Smooth muscle cell (in vitro differentiated cells): ENCODE data around the gene ZNF385C. TPM values are rescaled to one million over a fixed set of nuclear protein-coding genes. Genes with fewer than 3 reads are reported as not detected.
A peak's percentile ranks its signal among the peaks of the same experiment; 100 is the strongest.

Experiments used
- DNase-seq: peaks from one replicate; lab custom pipeline; 2025; ENCODE audit not compliant: unreplicated experiment; lab: John Stamatoyannopoulos, UW
- H2AFZ ChIP-seq: fragments of 200-600 bp; sonication (generic); 2 replicates; pipeline ENCODE4 v1.6.0; 2016; ENCODE audit warnings: antibody characterized with exemption, low read depth, mild to moderate bottlenecking
- H3F3A ChIP-seq: fragments of 200-600 bp; sonication (generic); 2 replicates; pipeline ENCODE4 v1.6.0; 2017; ENCODE audit warnings: antibody characterized with exemption, low read depth
- H3K27ac ChIP-seq: fragments of 200-600 bp; sonication (generic); 2 replicates; pipeline ENCODE4 v1.5.1; 2016; ENCODE audit warnings: low read depth, mild to moderate bottlenecking
- H3K27me3 ChIP-seq: fragments of 200-600 bp; sonication (generic); 2 replicates; pipeline ENCODE4 v1.6.1; 2016; ENCODE audit warnings: low read depth, mild to moderate bottlenecking
- H3K36me3 ChIP-seq: fragments of 200-600 bp; sonication (generic); 2 replicates; pipeline ENCODE4 v1.5.1; 2016; ENCODE audit warnings: low read depth
- H3K4me1 ChIP-seq: fragments of 200-600 bp; sonication (generic); 2 replicates; pipeline ENCODE4 v1.5.1; 2016; ENCODE audit warnings: low read depth
- H3K4me2 ChIP-seq: fragments of 200-600 bp; sonication (generic); 2 replicates; pipeline ENCODE4 v1.6.0; 2016; ENCODE audit warnings: mild to moderate bottlenecking
- H3K4me3 ChIP-seq: fragments of 200-600 bp; sonication (generic); 2 replicates; pipeline ENCODE4 v1.5.1; 2016; ENCODE audit warnings: mild to moderate bottlenecking
- H3K79me2 ChIP-seq: fragments of 200-600 bp; sonication (generic); 2 replicates; pipeline ENCODE4 v1.6.0; 2016; ENCODE audit warnings: low read depth, mild to moderate bottlenecking
- H3K9ac ChIP-seq: fragments of 200-600 bp; sonication (generic); 2 replicates; pipeline ENCODE4 v1.6.0; 2016; ENCODE audit warnings: low read depth
- H3K9me3 ChIP-seq: fragments of 200-600 bp; sonication (generic); replicated peaks from 2 replicates; pipeline ENCODE4 v1.5.1; 2016; ENCODE audit warnings: low read depth
- H4K20me1 ChIP-seq: fragments of 200-600 bp; sonication (generic); 2 replicates; pipeline ENCODE4 v1.6.0; 2016; ENCODE audit warnings: low read depth
- CTCF ChIP-seq: fragments of 200-600 bp; sonication (generic); IDR thresholded peaks from 2 replicates; pipeline ENCODE4 v1.5.1; 2017; ENCODE audit warnings: borderline replicate concordance, mild to moderate bottlenecking, antibody characterized with exemption; ENCODE audit not compliant: insufficient read depth, poor library complexity, severe bottlenecking
- WGBS: methylation state at CpG from one replicate; pipeline ENCODE4 v1.1.7; 2016; ENCODE audit warnings: low lambda C conversion rate; 5-methylcytosine and 5-hydroxymethylcytosine counted together
- polyA plus RNA-seq: library from polyadenylated mRNA; unstranded; fragments of >200 nt; fragmentation: Nextera tagmentation; extraction: Ambion mirVana; gene quantifications from 2 replicates; pipeline ENCODE4 v1.2.1, GENCODE V29; 2016
- total RNA-seq: library from RNA; depleted of rRNA; stranded (reverse); fragments of >200 nt; gene quantifications from 2 replicates; pipeline ENCODE4 v1.2.3, GENCODE V29; 2014

Gene ZNF385C
- total and polyA plus RNA-seq, 2 experiments from 2014 or later: 0.45 to 0.70 TPM

GRCh38 chr17:42049834-42050392 is 48.4 kb downstream of the ZNF385C start:
- H3K4me1 ChIP-seq: peaks cover 8% of the 10 kb centered on the region
- no peaks in the 10 kb centered on the region for H3F3A ChIP-seq
- no peak for DNase-seq
- peak overlapping the region; percentile 54 for H3K9ac ChIP-seq
- peak overlapping the region; percentile 72 for H3K4me3 ChIP-seq
- no peaks in the 10 kb centered on the region for H3K79me2 ChIP-seq
- no peaks in the 10 kb centered on the region for H3K9me3 ChIP-seq
- peak overlapping the region; percentile 92 for H3K4me2 ChIP-seq
- no peaks in the 10 kb centered on the region for H4K20me1 ChIP-seq
- no peak for TF ChIP-seq CTCF
- H3K36me3 ChIP-seq: no peaks in the 10 kb centered on the region
- peak overlapping the region; percentile 97 for H2AFZ ChIP-seq
- no peak overlapping the region for H3K27ac ChIP-seq
- 5% methylated on average over 7 of the region's 7 CpGs for WGBS
- H3K27me3 ChIP-seq: peaks cover 7% of the 10 kb centered on the region

- 86% methylated on average over 12 of the region's 12 CpGs for WGBS
- Histone ChIP-seq H3K27ac (no peak overlapping the region), H3K79me2 (no peaks in the 10 kb centered on the region), H3K4me2 (no peak overlapping the region), H3K9me3 (no peaks in the 10 kb centered on the region), H3K9ac (no peak overlapping the region), H4K20me1 (no peaks in the 10 kb centered on the region), H3K36me3 (no peaks in the 10 kb centered on the region), H3F3A (no peaks in the 10 kb centered on the region), H3K4me3 (no peak overlapping the region), H2AFZ (no peak overlapping the region), H3K4me1 (peaks cover 8% of the 10 kb centered on the region), H3K27me3 (no peaks in the 10 kb centered on the region)
- no peak for TF ChIP-seq CTCF
- DNase-seq: no peak
Measured at GRCh38 chr17:42047343-42047742, 50.9 kb downstream of the ZNF385C start.

GRCh38 chr17:42045719-42046118 is 52.6 kb downstream of the ZNF385C start:
- no peak for DNase-seq
- H3K4me3 ChIP-seq: no peak overlapping the region
- no peaks in the 10 kb centered on the region for H3K27me3 ChIP-seq
- TF ChIP-seq CTCF: no peak
- no peak overlapping the region for H3K4me2 ChIP-seq
- H3K9me3 ChIP-seq: no peaks in the 10 kb centered on the region
- no peak overlapping the region for H3K9ac ChIP-seq
- no peak overlapping the region for H3K27ac ChIP-seq
- peaks cover 8% of the 10 kb centered on the region for H3K4me1 ChIP-seq
- no peaks in the 10 kb centered on the region for H3F3A ChIP-seq
- 94% methylated on average over 1 of the region's 1 CpG for WGBS
- H2AFZ ChIP-seq: no peak overlapping the region
- no peaks in the 10 kb centered on the region for H3K79me2 ChIP-seq
- H3K36me3 ChIP-seq: no peaks in the 10 kb centered on the region
- no peaks in the 10 kb centered on the region for H4K20me1 ChIP-seq
